WTC11 (cell line): ENCODE results near the gene C19orf67. TPM values are rescaled to one million over a fixed set of nuclear protein-coding genes. Genes with fewer than 3 reads are reported as not detected.

Source experiments
- ATAC-seq: fragments of 200-7000 bp; cut with Tn5 transposase; 2 replicates; pipeline ENCODE4 v1.10.0; 2021; ENCODE audit warnings: mild to moderate bottlenecking, moderate library complexity
- CTCF ChIA-PET: fragments of 300-600 bp; sonication (Branson Sonifier 250); formaldehyde crosslinking; loops from one replicate; lab custom pipeline; 2021; ENCODE audit warnings: antibody characterized with exemption; lab: Charles Lee
- POLR2A ChIA-PET: fragments of 350-600 bp; sonication (Branson Sonifier 250); formaldehyde crosslinking; loops from one replicate; lab custom pipeline; 2021; ENCODE audit warnings: antibody characterized with exemption; lab: Charles Lee
- DNase-seq: peaks from one replicate; pipeline ENCODE4 v3.0.0; 2021; ENCODE audit warnings: low spot score
- H3K27ac Mint-ChIP-seq: 2 replicates; pipeline ENCODE4 v1.8.0; 2021; ENCODE audit warnings: mixed read lengths
- H3K27me3 Mint-ChIP-seq: 2 replicates; pipeline ENCODE4 v1.8.0; 2021; ENCODE audit warnings: low read depth, mild to moderate bottlenecking, moderate library complexity, mixed read lengths
- H3K36me3 Mint-ChIP-seq: 2 replicates; pipeline ENCODE4 v1.8.0; 2021; ENCODE audit warnings: mixed read lengths
- H3K4me1 Mint-ChIP-seq: 2 replicates; pipeline ENCODE4 v1.8.0; 2022; ENCODE audit warnings: mixed read lengths
- H3K4me3 Mint-ChIP-seq: 2 replicates; pipeline ENCODE4 v1.8.0; 2021; ENCODE audit warnings: mild to moderate bottlenecking, moderate library complexity, mixed read lengths
- H3K9me3 Mint-ChIP-seq: 2 replicates; pipeline ENCODE4 v1.8.0; 2021; ENCODE audit warnings: mixed read lengths
- AR ChIP-seq: fragments of 250-450 bp; sonication (Bioruptor Pico); IDR thresholded peaks from 2 replicates; pipeline ENCODE4 v1.9.0; 2021; ENCODE audit warnings: mild to moderate bottlenecking
- CREM ChIP-seq: sonication (generic); formaldehyde crosslinking; IDR thresholded peaks from 2 replicates; pipeline ENCODE4 v1.8.1; 2022; ENCODE audit warnings: mild to moderate bottlenecking, missing genetic modification reagents, moderate library complexity
- CTCF ChIP-seq: fragments of 200-600 bp; IDR thresholded peaks from 2 replicates; pipeline ENCODE4 v1.8.0; 2022; ENCODE audit warnings: antibody characterized with exemption
- E2F4 ChIP-seq: sonication (generic); formaldehyde crosslinking; IDR thresholded peaks from 2 replicates; pipeline ENCODE4 v1.8.1; 2022; ENCODE audit warnings: low read depth, mild to moderate bottlenecking, moderate library complexity, missing genetic modification reagents, borderline replicate concordance
- EMX1 ChIP-seq: fragments of 250-450 bp; sonication (Bioruptor Pico); IDR thresholded peaks from 2 replicates; pipeline ENCODE4 v1.8.0; 2021; ENCODE audit warnings: mild to moderate bottlenecking
- ERG ChIP-seq: fragments of 250-450 bp; sonication (Bioruptor Pico); IDR thresholded peaks from 2 replicates; pipeline ENCODE4 v1.8.0; 2021; ENCODE audit warnings: mild to moderate bottlenecking
- FOXP1 ChIP-seq: sonication (generic); formaldehyde crosslinking; IDR thresholded peaks from 2 replicates; pipeline ENCODE4 v1.8.0; 2022; ENCODE audit warnings: missing genetic modification reagents, mild to moderate bottlenecking, moderate library complexity, borderline replicate concordance
- KAT7 ChIP-seq: sonication (generic); formaldehyde crosslinking; IDR thresholded peaks from 2 replicates; pipeline ENCODE4 v1.8.1; 2023; ENCODE audit warnings: missing genetic modification reagents, mild to moderate bottlenecking, borderline replicate concordance
- NR2C2 ChIP-seq: sonication (generic); formaldehyde crosslinking; IDR thresholded peaks from 2 replicates; pipeline ENCODE4 v1.8.0; 2022; ENCODE audit warnings: mild to moderate bottlenecking, missing genetic modification reagents
- SP1 ChIP-seq: sonication (generic); formaldehyde crosslinking; conservative IDR thresholded peaks from 2 replicates; pipeline ENCODE4 v1.8.1; 2022; ENCODE audit warnings: missing genetic modification reagents
- total RNA-seq: library from RNA; stranded (reverse); gene quantifications from 3 replicates; pipeline ENCODE4 v1.2.3, GENCODE V29; 2021
- TF ChIP-seq, protein P1 (sequence below): sonication (generic); formaldehyde crosslinking; IDR thresholded peaks from 2 replicates; pipeline ENCODE4 v1.8.0; 2023; ENCODE audit warnings: mild to moderate bottlenecking, missing genetic modification reagents
- TF ChIP-seq, protein P2 (sequence below): sonication (generic); formaldehyde crosslinking; IDR thresholded peaks from 2 replicates; pipeline ENCODE4 v1.8.1; 2023; ENCODE audit warnings: mild to moderate bottlenecking, missing genetic modification reagents, borderline replicate concordance

The C19orf67 gene
- total RNA-seq, 1 experiment from 2014 or later = 0.35 TPM

- TF ChIP-seq, protein P1, sequence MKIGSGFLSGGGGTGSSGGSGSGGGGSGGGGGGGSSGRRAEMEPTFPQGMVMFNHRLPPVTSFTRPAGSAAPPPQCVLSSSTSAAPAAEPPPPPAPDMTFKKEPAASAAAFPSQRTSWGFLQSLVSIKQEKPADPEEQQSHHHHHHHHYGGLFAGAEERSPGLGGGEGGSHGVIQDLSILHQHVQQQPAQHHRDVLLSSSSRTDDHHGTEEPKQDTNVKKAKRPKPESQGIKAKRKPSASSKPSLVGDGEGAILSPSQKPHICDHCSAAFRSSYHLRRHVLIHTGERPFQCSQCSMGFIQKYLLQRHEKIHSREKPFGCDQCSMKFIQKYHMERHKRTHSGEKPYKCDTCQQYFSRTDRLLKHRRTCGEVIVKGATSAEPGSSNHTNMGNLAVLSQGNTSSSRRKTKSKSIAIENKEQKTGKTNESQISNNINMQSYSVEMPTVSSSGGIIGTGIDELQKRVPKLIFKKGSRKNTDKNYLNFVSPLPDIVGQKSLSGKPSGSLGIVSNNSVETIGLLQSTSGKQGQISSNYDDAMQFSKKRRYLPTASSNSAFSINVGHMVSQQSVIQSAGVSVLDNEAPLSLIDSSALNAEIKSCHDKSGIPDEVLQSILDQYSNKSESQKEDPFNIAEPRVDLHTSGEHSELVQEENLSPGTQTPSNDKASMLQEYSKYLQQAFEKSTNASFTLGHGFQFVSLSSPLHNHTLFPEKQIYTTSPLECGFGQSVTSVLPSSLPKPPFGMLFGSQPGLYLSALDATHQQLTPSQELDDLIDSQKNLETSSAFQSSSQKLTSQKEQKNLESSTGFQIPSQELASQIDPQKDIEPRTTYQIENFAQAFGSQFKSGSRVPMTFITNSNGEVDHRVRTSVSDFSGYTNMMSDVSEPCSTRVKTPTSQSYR (CRISPR knock-in tag) = no peak
- TF ChIP-seq, all 79 proteins: peak for 0
These were observed 11.4 kb downstream of the C19orf67 start (continued) for GRCh38 chr19:14073925-14074838.

GRCh38 chr19:14073261-14073924, 12.2 kb downstream of the C19orf67 start:
- ATAC-seq = peak; percentile 32
- Mint-ChIP-seq H3K4me3 (peak overlapping the region; percentile 84), H3K4me1 (peaks cover 8% of the 10 kb centered on the region; the same call in 1 of the 2 replicates), H3K36me3 (no peaks in the 10 kb centered on the region)
- no peak for TF ChIP-seq ERG (CRISPR knock-in tag)
- TF ChIP-seq FOXP1 (CRISPR knock-in tag) = peak; percentile 53; the same call in 1 of the 2 replicates
- no peak for TF ChIP-seq E2F4 (CRISPR knock-in tag)
- TF ChIP-seq EMX1 (CRISPR knock-in tag) = 0 out of 2 replicates have a peak, but pooled peaks have one; percentile 35
- peak; percentile 70; the same call in 1 of the 2 replicates for TF ChIP-seq SP1 (CRISPR knock-in tag)
- TF ChIP-seq NR2C2 (CRISPR knock-in tag) = no peak
- no peak; the same call in 1 of the 2 replicates for TF ChIP-seq KAT7 (CRISPR knock-in tag)
- TF ChIP-seq AR = no peak
- peak; percentile 26; the same call in 1 of the 2 replicates for TF ChIP-seq CREM
- TF ChIP-seq, protein P2, sequence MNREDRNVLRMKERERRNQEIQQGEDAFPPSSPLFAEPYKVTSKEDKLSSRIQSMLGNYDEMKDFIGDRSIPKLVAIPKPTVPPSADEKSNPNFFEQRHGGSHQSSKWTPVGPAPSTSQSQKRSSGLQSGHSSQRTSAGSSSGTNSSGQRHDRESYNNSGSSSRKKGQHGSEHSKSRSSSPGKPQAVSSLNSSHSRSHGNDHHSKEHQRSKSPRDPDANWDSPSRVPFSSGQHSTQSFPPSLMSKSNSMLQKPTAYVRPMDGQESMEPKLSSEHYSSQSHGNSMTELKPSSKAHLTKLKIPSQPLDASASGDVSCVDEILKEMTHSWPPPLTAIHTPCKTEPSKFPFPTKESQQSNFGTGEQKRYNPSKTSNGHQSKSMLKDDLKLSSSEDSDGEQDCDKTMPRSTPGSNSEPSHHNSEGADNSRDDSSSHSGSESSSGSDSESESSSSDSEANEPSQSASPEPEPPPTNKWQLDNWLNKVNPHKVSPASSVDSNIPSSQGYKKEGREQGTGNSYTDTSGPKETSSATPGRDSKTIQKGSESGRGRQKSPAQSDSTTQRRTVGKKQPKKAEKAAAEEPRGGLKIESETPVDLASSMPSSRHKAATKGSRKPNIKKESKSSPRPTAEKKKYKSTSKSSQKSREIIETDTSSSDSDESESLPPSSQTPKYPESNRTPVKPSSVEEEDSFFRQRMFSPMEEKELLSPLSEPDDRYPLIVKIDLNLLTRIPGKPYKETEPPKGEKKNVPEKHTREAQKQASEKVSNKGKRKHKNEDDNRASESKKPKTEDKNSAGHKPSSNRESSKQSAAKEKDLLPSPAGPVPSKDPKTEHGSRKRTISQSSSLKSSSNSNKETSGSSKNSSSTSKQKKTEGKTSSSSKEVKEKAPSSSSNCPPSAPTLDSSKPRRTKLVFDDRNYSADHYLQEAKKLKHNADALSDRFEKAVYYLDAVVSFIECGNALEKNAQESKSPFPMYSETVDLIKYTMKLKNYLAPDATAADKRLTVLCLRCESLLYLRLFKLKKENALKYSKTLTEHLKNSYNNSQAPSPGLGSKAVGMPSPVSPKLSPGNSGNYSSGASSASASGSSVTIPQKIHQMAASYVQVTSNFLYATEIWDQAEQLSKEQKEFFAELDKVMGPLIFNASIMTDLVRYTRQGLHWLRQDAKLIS (CRISPR knock-in tag) = no peak
- TF ChIP-seq CTCF = peak; percentile 26; the same call in 1 of the 2 replicates
- TF ChIP-seq, all 79 proteins: peak for 5
- DNase-seq = peak; percentile 71
- Mint-ChIP-seq H3K9me3 (no peaks in the 10 kb centered on the region), H3K27ac (no peak overlapping the region), H3K27me3 (peaks cover 70% of the 10 kb centered on the region)
- ChIA-PET CTCF (interaction anchor here (0.6 to 6.6 kb wide), 26 partner anchors 9 to 399 kb away, joined by 3 to 164 read pairs (median 6); partner anchors contain the start of genes ASF1B, DCAF15, IL27RA and PALM3), POLR2A (interaction anchor here (0.7 kb wide), 1 partner anchor 138 kb away, joined by 3 read pairs; no protein-coding TSS in a partner anchor)
